A673 (cell line): ENCODE results near the gene SH3D19. TPM values are rescaled to one million over a fixed set of nuclear protein-coding genes. Genes with fewer than 3 reads are reported as not detected.

Experiments
- BruUV-seq: library from RNA; stranded (reverse); fragments of 400-500 nt; replicated peaks from 2 replicates; lab custom pipeline; 2021; lab: Mats Ljungman, UMichigan
- CTCF ChIA-PET: fragments of 300-600 bp; sonication (Branson Sonifier 250); formaldehyde crosslinking; loops from one replicate; lab custom pipeline; 2022; ENCODE audit warnings: antibody characterized with exemption; lab: Charles Lee
- POLR2A ChIA-PET: fragments of 300-600 bp; sonication (Branson Sonifier 250); formaldehyde crosslinking; loops from one replicate; lab custom pipeline; 2022; ENCODE audit warnings: antibody characterized with exemption; ENCODE audit not compliant: low non-redundant PET; lab: Charles Lee
- DNase-seq: peaks from one replicate; pipeline ENCODE4 v3.0.0-alpha.2; 2015; ENCODE audit warnings: low spot score
- H3K27ac ChIP-seq: fragments of 200-600 bp; sonication (generic); 2 replicates; pipeline ENCODE4 v1.5.1; 2016; ENCODE audit warnings: mixed run types, low read depth, mild to moderate bottlenecking, mixed read lengths, antibody characterized with exemption, low read length; ENCODE audit not compliant: poor library complexity, severe bottlenecking
- H3K27me3 ChIP-seq: fragments of 200-600 bp; sonication (generic); replicated peaks from 2 replicates; pipeline ENCODE4 v1.6.1; 2017; ENCODE audit warnings: mixed run types, low read depth, mild to moderate bottlenecking, mixed read lengths, antibody characterized with exemption, low read length; ENCODE audit not compliant: insufficient read depth, poor library complexity
- H3K36me3 ChIP-seq: fragments of 200-600 bp; sonication (generic); 2 replicates; pipeline ENCODE4 v1.6.1; 2016; ENCODE audit warnings: mixed run types, mild to moderate bottlenecking, mixed read lengths, antibody characterized with exemption, low read length; ENCODE audit not compliant: insufficient read depth, poor library complexity, severe bottlenecking
- H3K4me1 ChIP-seq: fragments of 200-600 bp; sonication (generic); 2 replicates; pipeline ENCODE4 v1.6.1; 2017; ENCODE audit warnings: mixed run types, mild to moderate bottlenecking, mixed read lengths, antibody characterized with exemption, low read length; ENCODE audit not compliant: insufficient read depth, poor library complexity, severe bottlenecking
- H3K4me3 ChIP-seq: fragments of 200-600 bp; sonication (generic); 2 replicates; pipeline ENCODE4 v1.5.1; 2016; ENCODE audit warnings: low read depth, mixed run types, mild to moderate bottlenecking, mixed read lengths, low read length; ENCODE audit not compliant: poor library complexity, severe bottlenecking
- H3K9me3 ChIP-seq: fragments of 200-600 bp; sonication (generic); 2 replicates; pipeline ENCODE4 v1.6.1; 2016; ENCODE audit warnings: mixed run types, low read depth, mild to moderate bottlenecking, mixed read lengths, antibody characterized with exemption, low read length; ENCODE audit not compliant: poor library complexity, severe bottlenecking
- CTCF ChIP-seq: fragments of 300-800, 200-600 bp; sonication (generic); conservative IDR thresholded peaks from 2 replicates; pipeline ENCODE4 v1.5.1; 2017; ENCODE audit warnings: low read depth, mild to moderate bottlenecking, antibody characterized with exemption, low read length, moderate library complexity, mixed read lengths
- EZH2 ChIP-seq: fragments of 200-600 bp; sonication (generic); IDR thresholded peaks from 2 replicates; pipeline ENCODE4 v1.6.1; 2017; ENCODE audit warnings: borderline replicate concordance, low read depth, mild to moderate bottlenecking, mixed read lengths, antibody characterized with exemption, low read length; ENCODE audit not compliant: poor library complexity, severe bottlenecking
- intact Hi-C: fragments of 100-400 bp; cut with micrococcal nuclease; formaldehyde crosslinking; loops from one replicate; pipeline ENCODE4 v1.10.0; 2022; ENCODE audit not compliant: unreplicated experiment
- total RNA-seq: library from RNA; stranded (reverse); gene quantifications from 2 replicates; pipeline ENCODE4 v1.2.3, GENCODE V29; 2021

SH3D19 gene
- total RNA-seq, 1 experiment from 2014 or later, result 0.86 TPM

GRCh38 chr4:151158979-151159378 is 166.4 kb downstream of the SH3D19 start:
- no peak for DNase-seq
- no peaks in the 10 kb centered on the region for H3K36me3 ChIP-seq
- POLR2A ChIA-PET, result no interaction called here
- no peak overlapping the region for H3K27ac ChIP-seq
- H3K4me3 ChIP-seq, result no peak overlapping the region
- H3K27me3 ChIP-seq, result no peaks in the 10 kb centered on the region
- intact Hi-C loops, result no loop called here
- no peaks in the 10 kb centered on the region for H3K9me3 ChIP-seq
- H3K4me1 ChIP-seq, result no peaks in the 10 kb centered on the region
- CTCF ChIA-PET, result no interaction called here
- no peak for TF ChIP-seq CTCF
- no peak for TF ChIP-seq EZH2
- BruUV-seq, result no TSS peak

- ChIA-PET POLR2A (interaction anchor here (0.6 kb wide), 1 partner anchor 9 kb away, joined by 3 read pairs; no protein-coding TSS in a partner anchor), CTCF (no interaction called here)
- H3K4me3 ChIP-seq, result no peak overlapping the region
- H3K27me3 ChIP-seq, result no peaks in the 10 kb centered on the region
- no peak overlapping the region for H3K27ac ChIP-seq
- no peaks in the 10 kb centered on the region for H3K9me3 ChIP-seq
- intact Hi-C loops, result no loop called here
- DNase-seq, result no peak
- no TSS peak for BruUV-seq
- no peaks in the 10 kb centered on the region for H3K4me1 ChIP-seq
- H3K36me3 ChIP-seq, result no peaks in the 10 kb centered on the region
- TF ChIP-seq EZH2 (no peak), CTCF (no peak)
Measured at GRCh38 chr4:151157543-151157942, 167.9 kb downstream of the SH3D19 start.

- intact Hi-C loops, result no loop called here
- BruUV-seq, result no TSS peak
- H3K36me3 ChIP-seq, result no peaks in the 10 kb centered on the region
- H3K27ac ChIP-seq, result no peak overlapping the region
- H3K27me3 ChIP-seq, result no peaks in the 10 kb centered on the region
- H3K4me1 ChIP-seq, result no peaks in the 10 kb centered on the region
- no peak for DNase-seq
- no peaks in the 10 kb centered on the region for H3K9me3 ChIP-seq
- no peak overlapping the region for H3K4me3 ChIP-seq
- TF ChIP-seq EZH2 (no peak), CTCF (no peak)
- ChIA-PET POLR2A (no interaction called here), CTCF (no interaction called here)
Measured at GRCh38 chr4:151153585-151153984, 171.8 kb downstream of the SH3D19 start.
